ENCODE data around the gene KIF2C.

GRCh38 chr1:44784094-44785028, 44.7 kb downstream of the KIF2C start:
- TF ChIP-seq, protein P1, sequence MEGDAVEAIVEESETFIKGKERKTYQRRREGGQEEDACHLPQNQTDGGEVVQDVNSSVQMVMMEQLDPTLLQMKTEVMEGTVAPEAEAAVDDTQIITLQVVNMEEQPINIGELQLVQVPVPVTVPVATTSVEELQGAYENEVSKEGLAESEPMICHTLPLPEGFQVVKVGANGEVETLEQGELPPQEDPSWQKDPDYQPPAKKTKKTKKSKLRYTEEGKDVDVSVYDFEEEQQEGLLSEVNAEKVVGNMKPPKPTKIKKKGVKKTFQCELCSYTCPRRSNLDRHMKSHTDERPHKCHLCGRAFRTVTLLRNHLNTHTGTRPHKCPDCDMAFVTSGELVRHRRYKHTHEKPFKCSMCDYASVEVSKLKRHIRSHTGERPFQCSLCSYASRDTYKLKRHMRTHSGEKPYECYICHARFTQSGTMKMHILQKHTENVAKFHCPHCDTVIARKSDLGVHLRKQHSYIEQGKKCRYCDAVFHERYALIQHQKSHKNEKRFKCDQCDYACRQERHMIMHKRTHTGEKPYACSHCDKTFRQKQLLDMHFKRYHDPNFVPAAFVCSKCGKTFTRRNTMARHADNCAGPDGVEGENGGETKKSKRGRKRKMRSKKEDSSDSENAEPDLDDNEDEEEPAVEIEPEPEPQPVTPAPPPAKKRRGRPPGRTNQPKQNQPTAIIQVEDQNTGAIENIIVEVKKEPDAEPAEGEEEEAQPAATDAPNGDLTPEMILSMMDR (conservative IDR thresholded peaks at IDR 0.05; ENCODE audit: low read depth, low read length): no peak
- TF ChIP-seq POLR2A (IDR thresholded peaks at IDR 0.05; ENCODE audit: low read depth, low read length) (no peak), RAD21 (IDR thresholded peaks at IDR 0.05; ENCODE audit: low read length) (no peak), MAFK (IDR thresholded peaks at IDR 0.05; ENCODE audit: low read depth, low read length) (no peak)
- TF ChIP-seq, protein P2, sequence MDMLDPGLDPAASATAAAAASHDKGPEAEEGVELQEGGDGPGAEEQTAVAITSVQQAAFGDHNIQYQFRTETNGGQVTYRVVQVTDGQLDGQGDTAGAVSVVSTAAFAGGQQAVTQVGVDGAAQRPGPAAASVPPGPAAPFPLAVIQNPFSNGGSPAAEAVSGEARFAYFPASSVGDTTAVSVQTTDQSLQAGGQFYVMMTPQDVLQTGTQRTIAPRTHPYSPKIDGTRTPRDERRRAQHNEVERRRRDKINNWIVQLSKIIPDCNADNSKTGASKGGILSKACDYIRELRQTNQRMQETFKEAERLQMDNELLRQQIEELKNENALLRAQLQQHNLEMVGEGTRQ (IDR thresholded peaks at IDR 0.05; ENCODE audit: low read depth, low read length): no peak

All from IMR-90 (cell line).